C1 segment of cervical spinal cord (tissue), 14 donors: ENCODE results near the gene AGBL1.

Experiments used
- DNase-seq, 14 donors: peaks; one replicate each; lab custom pipeline; 2025; lab: John Stamatoyannopoulos, UW

AGBL1 gene

DNA sequence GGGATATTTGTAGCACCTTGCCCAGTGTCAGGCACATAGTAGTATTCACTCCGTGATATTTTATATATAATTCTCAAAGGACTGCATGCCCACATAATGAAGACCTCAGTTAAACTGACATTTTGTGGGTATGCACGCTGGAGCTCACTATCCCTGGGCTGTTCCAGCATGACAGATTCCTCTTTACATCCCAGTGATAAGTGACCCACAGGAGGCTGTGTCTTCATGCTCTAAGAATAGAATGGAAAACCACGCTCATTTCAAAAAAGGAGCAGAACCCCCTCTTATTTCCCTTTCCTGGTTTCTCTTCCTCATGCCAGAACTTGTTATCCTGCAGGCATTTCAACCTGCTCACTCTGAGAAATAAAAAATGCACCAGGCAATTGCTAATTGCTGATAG is 717.5 kb downstream of the AGBL1 start:
- no peak for DNase-seq

DNA sequence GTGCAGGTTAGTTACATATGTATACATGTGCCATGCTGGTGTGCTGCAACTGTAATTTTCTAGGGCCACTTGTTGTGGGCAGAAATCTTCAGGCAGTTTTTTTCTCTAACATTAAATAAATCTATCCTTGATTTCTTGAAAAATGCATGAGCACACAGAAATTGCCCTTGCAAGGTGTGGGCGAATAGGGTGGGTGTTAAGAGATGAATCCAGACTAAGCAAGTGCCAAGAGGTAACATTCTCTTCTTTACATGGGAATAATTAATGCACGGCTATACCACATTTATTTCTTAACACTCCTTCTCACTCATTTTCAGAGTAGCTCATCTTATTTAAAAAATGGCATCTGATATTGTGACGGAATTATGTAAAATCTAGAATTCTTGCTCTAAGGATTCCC is 719.6 kb downstream of the AGBL1 start:
- DNase-seq = no peak

DNA sequence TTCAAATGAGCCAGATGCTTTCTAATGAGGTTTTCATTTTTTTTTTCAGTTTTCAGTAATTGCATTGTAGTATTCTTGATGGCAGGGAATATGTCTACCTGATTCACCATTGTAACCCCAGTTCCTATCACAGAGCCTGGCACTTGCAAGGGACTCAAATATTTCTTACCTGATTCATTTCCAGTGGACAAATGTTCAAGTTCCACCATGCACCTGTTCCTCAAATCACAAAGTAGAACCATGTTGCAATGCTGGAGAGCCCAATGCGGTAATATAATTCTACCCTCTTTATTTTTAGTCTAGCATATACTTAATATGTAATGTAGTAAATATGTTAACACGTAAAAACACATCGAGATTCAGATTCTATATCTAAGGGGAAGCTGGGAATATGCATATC is 722.6 kb downstream of the AGBL1 start:
- DNase-seq = no peak

DNA sequence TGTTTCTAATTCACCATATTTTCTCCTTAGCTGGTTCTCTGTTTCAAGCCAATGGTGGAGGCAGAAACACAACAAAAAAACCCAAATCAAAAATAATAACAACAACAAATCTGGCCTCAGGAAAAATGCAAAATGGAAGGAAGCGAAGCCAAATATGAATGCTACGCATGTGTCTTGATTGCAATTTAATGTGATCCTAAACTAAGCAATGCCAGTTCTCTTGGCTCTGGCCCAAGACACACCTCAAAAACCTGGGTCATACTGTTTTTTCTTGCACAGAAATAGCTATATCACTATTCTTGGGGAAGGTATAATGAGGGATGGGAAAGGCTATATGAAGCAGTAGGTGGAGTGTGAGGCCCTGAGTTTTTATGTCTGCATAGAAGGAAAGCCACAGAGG is 724.7 kb downstream of the AGBL1 start:
- no peak for DNase-seq

DNA sequence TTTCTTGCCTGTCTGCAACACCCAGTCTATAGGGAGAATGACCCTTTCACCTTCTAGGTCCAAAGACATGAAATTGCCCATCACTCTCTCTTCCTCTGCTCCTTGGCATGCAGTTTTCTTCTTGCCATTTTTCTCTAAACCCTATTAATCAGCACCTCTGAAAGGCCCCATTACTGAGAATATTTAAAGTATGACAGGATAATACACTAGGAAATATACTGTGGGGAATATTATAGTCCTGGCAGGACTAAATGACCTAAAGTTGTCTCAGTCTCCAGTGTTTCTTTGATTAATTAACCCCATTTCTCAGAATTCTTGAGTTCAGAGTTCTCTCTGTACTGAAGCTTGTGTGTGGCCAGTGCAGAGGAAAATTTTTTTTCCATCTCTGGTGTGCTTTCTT is 730.7 kb downstream of the AGBL1 start:
- DNase-seq = no peak

DNA sequence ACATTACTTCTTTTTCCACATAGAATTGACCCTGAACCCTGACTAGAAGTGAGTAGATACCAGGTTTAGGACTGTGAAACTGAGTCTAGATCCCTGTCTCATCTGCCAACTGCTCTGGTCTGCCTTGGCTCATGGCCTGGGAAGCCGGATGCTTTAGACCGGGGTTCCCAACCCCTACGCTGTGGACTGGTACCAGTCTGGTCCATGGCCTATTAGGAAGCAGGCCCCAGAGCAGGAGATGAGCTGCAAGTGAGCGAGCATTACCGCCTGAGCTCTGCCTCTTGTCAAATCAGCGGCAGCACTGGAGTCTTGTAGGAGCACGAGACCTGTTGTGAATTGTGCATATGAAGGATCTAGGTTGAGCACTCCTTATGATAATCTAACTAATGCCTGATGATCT is 734.2 kb downstream of the AGBL1 start:
- no peak for DNase-seq

DNA sequence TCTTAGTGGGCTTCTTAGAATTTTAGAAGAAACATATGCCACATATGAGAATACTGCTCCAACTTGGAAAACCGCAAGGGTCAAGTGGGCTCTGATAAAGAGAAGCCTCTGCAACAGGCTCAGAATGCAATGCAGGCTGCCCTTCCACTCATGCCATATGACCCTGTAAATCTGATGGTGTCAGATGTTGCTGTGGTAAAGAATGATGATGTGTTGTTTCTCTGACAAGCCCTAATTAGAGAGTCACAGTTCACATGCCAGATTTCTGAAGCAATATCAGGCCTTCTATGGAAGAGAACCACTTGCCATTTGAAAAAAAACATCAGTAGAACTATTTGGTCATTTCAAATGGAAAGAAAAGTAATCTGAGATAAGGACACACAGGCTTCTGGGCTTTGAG is 749.6 kb downstream of the AGBL1 start:
- no peak for DNase-seq

DNA sequence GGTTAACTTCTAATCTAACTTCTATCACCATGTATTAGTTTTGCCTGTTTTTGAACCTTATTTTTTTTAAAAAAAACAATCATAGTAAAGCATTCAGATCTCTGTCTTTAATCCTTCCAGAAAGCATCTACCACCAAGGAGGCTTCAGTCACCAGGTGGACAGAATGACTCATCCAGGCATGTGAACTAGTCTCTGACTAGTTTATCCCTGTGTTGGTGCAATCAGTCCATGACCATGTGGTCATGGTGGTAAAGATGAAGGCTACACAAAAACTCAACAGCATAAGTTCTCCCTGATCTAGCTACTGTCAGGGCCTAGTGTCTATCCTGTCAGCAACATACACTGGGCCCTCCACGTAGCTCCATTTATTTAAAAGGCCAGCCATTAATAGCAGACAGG is 750.6 kb downstream of the AGBL1 start:
- DNase-seq = no peak

DNA sequence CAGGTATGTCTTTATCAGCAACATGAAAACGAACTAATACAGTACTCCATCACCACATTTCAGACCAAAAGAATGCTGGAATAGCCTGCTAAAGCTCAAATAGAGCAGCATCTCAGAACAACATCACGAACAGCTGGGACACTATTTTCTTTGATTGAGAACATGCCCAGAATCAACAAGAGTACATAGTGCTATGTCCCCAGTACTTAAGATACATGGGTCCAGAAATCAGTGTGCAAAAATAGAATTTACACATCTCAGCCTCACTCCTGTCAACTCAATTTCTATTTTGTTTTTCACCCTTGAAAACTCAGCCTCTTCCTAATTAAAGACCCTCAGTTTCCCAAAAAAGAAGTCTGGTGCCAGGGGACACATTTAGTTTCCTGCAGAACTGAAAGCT is 753.9 kb downstream of the AGBL1 start:
- no peak for DNase-seq

DNA sequence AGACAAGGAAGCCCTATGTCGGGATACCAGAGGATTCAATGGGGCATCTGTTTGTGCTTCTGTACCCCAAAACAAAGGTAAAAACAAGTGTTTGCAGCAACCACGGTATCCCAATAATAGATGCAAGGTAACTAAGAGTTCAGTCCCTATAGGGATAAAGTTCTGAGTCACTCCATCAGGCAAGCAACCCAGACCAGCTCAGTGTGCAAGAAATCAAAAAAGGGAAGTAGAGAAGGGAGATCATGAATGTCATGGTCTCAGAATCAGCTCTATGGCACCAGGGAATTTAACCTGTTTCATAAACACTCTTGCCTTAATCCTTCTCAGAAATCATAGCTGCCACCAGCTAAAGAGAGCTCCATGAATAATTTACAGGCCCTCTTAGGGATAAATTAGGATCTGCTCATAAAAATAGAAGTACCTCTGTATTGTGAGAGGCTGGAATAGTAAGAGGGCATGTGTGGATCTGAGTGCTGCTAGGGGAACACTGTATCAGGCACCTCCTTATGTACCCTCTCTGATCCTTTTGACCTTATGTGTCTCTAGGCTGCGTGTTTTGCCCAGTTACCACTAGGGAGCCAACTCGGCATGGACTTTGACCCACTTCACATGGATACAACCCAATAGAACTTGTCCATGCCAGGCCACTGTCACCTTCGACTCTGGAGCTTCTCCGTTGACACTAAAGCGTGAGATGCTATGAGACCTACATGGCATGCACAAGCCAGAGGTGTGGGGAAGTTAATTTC is 754.6 kb downstream of the AGBL1 start:
- no peak for DNase-seq

DNA sequence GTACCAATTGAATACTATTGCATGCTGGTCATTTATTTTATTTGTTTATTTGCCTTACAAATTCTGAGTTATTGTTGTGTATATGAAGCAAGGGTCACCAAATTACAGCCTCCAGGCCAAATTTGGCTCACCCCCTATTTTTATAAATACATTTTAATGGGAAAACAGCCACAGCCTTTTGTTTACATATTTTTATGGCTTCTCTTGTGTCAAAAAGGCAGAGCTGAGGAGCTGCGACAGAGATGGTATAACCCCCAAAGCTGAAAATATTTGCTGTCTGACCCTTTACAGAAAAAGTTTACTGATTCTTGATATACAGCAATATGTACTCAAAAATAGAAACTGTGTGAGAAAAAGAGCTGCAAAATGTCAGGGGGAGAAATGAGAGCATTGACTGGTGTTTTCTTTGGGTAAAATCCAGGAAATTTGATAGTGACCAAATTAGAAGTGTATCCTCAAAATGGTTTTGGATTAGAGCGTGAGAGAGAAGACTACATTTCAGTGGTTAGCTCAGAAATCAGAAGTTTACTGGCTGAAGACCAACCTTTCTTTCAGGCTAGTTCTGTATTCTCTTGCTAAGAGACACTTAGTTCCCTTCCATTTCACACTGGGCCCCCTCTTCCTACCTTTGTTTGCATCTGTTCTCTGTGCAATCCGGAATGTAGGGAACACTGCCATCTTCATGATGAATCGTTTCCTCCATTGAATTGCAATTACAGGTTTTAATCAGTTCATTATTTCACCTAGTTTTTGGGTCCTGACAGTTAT is 757.8 kb downstream of the AGBL1 start:
- no peak for DNase-seq

DNA sequence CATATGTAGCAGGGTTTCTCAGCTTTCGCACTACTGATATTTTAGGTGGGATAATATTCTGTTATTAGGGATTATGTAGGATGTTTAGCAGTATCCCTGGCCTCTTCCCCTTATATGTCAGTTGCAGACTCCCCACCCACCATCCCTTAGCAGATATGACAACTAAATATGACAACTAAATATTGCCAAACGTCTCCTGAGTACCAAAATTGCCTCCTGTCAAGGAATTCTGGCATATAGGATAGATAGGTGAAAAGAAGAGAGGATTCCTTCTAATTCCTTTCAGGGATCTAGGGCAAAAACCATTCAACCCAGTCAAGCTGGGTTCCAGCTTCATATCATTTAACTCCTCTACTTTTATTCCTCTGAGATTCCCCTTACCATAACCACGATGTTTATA is 759.8 kb downstream of the AGBL1 start:
- DNase-seq = no peak

DNA sequence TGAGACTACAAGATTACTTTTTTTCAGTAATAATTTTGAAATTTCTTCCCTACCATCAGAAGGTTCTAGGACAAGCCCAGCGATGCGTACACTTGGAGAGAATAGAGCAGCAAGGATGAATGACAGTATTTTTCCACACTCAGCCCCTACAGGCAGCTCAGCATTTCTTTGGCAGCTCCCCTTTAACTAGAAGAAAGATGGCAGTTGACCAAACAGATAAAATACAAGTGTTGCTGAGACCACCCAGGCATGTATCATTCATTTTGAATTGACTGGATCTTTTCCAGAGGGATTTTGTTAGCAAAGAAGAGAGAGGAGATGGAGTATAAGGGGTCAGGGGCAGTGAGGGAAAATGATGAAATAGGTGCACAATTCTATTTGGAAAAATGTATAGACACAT is 761.3 kb downstream of the AGBL1 start:
- DNase-seq = no peak

DNA sequence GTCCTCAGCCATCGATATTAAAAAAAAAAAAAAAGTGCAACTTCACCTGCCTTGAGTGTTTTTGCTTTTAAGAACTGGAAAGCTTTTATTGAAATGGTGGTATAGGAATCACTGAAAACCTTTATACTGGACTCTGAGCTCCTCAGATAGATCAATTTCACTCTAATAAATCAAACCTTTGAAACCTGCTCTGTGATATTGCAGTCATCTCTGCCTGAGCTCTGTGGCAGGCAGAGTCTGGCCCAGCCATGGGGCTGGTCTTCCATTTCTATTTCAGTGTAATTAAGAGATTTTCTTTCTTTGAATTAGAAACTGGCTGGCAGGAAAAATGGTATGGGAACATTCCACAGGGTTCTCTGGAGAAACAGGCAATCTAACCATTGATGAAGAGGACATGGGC is 762.5 kb downstream of the AGBL1 start:
- no peak for DNase-seq

DNA sequence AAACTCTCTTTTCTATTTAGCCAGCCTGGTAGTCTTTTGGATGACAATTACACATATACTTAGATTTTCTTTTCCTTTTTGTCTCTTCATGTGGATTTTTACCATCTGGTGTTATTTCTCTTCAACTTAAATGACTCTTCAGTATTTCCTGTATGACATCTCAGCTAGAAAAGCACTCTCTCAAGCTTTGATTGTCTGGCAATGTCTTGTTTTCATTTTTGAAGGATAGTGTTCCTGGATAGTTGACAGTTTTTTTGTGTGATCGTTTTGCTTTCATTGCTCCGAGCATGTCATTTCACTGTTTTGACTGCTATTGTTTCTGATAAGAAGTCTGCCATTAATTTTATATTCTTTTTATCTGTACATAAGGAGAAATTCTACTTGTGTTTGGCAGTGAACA is 766.4 kb downstream of the AGBL1 start:
- DNase-seq = no peak

DNA sequence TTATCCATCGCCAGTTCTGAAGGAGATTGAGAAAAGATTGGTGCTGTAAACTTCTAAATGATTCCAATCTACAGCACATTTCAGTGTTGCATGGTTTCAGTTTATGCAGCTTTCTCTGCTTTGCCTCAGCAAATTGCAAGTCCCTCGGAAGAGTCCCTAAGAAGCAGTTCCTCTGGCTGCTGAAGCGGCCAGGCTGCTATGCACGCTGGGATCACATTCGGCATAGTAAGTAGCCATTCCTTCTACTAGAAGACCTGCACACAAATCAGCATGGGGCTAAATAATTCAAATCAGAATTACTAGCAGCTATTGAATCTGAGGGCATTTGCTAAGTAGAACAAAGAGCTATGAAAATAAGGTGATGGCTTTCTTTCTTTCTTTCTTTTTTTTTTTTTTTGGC is 769.5 kb downstream of the AGBL1 start:
- peak in 1 of 14 donors; percentile 40 for DNase-seq

DNA sequence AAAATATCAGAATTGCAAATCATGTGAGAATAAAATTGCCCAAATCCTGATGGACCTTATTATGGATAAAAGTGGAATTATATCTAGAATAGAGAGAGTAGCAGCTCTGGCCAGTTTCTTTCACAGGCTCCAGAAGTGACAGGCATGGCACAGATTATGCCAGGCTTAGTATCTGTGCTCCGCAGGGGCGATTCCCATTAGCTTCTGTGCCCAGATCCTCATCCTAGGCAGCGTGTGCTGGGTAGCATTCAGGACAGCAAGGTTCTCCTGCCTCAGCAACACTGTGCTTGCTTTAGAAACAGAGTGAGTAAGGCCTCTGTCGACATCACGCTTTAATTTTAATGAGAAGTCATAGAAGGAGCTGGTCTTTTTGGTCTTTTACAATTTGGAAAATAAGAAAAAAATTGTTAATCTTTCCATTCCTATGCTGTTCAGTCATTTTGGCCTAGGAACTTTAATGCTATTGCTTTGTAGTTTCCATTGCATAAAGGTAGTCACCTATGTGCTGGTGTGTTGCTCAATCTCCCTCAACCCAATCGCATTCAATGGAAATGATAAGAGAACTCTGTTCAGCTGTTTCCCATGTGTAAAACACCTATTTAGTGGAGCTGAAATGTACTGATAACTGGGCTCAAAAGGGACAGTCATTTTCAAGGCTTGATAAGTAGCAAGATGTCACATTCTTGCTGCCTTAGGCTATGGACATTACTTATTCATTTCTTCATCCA is 770.1 kb downstream of the AGBL1 start:
- peak in 2 of 14 donors; percentile 14 to 74 for DNase-seq

DNA sequence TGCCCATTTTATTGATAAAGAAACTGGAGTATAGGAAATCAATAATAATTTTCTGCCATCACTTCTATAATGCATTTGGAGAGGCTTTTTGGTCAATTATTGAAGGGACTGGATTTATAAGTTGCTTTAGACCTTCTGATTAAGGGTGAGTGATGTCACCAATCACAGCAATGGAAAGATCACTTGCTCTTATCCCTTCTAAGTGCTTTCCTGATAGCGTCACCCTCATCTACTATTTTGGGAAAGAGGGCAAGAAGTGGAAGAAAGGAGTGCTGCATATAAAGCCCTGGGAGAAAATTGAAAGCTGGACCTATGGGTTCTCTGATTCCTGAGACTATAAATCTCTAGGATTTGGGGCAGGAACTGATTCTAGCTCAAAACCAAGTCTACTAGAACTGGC is 771.3 kb downstream of the AGBL1 start:
- no peak for DNase-seq

DNA sequence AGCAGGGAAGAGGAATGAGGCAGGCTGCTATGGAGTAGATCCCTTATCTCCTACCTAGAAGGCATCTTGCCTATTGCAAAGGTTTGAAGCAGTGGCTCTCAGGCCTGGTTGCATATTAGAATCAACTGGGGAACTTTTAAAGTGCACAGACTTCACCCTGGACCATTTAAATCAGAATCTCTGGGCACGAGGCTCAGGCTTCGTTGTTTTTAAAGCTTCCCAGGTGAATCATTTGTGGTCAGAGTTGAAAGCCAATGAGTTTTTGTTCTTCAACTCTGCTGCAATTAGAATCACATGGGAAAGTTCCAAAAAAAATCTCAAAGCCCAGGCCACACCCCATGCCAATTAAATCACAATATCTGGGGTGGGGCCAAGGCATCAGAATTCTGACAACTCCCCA is 773.1 kb downstream of the AGBL1 start:
- DNase-seq = no peak

DNA sequence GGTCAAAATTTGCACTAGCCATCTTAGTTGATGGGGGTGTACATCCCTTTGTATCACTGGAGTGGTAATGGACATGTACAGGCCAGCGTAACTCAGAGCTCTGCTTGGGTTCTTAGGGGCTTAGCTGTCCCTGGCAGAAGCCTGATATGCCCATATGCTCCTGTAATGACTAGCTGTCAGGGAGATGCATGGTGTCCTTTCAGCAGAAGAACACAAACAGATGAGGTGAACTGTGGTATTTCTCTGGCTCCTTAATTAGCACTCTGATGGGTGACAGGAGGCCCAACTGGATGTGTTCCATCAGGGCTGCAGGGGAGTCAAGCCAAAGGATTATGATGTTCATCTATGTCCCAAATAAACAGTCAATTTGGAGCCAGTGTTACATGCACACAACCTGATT is 774.5 kb downstream of the AGBL1 start:
- DNase-seq = peak in 1 of 14 donors; percentile 84

DNA sequence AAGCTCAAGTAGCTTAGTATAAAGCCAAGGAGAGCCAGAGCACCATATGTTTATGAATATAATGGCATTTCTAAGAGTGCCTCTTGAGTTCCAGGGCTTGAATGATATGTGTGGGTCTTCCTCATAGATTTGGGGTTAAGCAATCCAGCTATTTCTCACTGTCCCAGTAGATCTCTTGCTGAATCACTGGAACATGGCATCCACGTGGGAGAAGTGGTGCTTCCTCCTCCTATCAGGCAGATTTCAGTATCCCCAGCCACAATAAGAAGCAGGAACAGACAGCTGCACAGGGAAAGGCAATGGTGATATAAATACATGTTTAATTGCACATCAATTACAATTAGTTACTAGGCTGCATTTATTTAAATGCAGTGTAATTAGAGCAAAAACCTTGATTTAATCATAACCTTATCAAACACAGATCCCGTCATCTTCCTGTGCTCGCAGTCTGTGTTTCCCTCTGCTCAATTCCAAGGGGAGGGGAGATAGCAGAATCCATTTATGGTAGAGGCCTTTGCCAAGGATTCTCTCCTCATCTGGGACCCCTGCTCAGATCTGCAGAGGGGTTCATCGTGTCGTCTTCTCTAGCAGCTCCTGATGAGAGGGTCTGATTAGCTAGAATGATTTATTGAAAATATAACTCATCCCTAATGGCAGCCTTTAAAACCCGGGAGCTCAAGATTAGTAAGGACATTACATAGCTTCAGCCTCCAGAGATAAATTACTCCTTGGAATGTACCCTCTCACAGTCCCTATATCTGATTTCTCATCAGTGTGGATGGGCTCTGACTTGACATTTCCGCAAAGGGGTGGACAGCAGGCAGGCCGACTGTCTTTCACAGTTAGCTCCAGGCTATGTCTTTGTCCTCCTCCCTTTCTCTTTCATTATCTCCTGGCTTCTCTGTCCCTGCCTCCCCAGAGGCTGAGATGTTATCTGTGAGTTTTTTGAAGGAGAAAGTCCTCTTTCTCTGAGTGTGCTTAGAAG is 775.9 kb downstream of the AGBL1 start:
- DNase-seq = no peak
